Hematopoietic multipotent progenitor cell (in vitro differentiated cells): ENCODE results near the gene OR56B4. TPM values are rescaled to one million over a fixed set of nuclear protein-coding genes. Genes with fewer than 3 reads are reported as not detected.
"Not testable (repeated sequence)": the region's sequence is repeated elsewhere in the genome, so short reads cannot be mapped to it uniquely, and the experiment has no call there.

Source experiments
- DNase-seq, 3 donors: peaks; one replicate each; pipeline ENCODE4 v3.0.0-alpha.2; 2011 to 2015; ENCODE audit warnings: low read depth in 2 of 3, low spot score in 2 of 3
- total RNA-seq: library from RNA; depleted of rRNA; stranded (reverse); fragments of >200 nt; gene quantifications from one replicate; pipeline ENCODE4 v1.2.3, GENCODE V29; 2012

Gene OR56B4
- total RNA-seq = under 0.01 TPM

GRCh38 chr11:6107384-6107783, at the start of gene OR56B4:
OR56B4 (plus strand) TSS chr11:6107684; CDS start chr11:6107779, 95 bp downstream.
- DNase-seq = not testable (repeated sequence)

- DNase-seq = no peak
Measured at GRCh38 chr11:6061475-6061874, 46.0 kb upstream of the OR56B4 start.

DNA sequence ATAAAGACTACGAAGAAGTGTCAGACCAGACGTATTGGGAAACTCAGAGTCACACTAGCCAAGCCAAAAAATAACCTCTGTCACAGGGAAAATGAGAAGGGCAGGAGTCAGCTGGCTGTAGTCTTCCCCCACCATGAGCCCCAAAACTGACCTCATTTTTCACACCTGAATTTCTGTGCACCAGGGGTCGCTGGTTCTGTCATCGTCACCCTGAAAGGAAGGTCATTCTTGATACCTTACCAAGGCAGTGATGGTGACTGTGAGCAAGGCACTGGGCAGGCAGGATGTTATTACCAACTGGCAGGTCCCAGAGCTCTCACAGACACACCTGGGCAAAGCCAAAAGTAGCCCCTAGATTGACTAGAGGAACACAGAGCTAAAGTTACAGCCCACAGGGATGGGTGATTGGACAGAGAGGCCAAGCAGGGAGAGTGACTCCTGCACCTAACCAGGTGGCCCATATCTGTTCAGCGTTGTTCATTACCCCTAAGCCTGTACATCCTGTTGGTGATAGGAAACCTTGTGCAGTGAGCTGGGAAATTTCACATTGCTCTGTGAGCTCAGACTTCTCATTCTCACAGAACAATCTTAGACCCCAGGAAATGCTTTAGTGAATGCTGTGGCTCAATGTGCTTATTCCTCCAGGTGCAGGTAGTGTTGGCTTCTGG, 44.7 kb upstream of the OR56B4 start:
- DNase-seq = no peak

- no peak for DNase-seq
Measured at GRCh38 chr11:6067502-6067901, 40.0 kb upstream of the OR56B4 start.

DNA sequence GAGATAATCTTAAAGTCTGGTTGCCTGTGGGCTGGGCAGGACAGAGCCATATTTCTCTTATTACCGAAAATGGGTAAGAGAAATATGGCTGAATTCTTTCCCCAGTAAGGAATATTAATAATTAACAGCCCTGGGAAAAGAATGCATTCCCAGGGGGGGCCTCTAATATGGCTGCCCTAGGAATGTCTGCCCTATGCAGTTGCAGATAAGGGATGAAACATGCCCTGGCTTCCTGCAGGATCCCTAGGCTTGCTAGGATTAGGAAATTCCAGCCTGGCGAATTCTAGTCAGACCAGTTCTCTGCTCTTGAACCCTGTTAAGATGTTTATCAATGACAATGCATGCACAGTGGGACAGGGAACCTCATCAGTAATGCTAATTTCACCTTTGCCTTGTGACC, 31.0 kb upstream of the OR56B4 start:
- not testable (repeated sequence) for DNase-seq

- DNase-seq = no peak
Measured at GRCh38 chr11:6077723-6078122, 29.8 kb upstream of the OR56B4 start.

DNA sequence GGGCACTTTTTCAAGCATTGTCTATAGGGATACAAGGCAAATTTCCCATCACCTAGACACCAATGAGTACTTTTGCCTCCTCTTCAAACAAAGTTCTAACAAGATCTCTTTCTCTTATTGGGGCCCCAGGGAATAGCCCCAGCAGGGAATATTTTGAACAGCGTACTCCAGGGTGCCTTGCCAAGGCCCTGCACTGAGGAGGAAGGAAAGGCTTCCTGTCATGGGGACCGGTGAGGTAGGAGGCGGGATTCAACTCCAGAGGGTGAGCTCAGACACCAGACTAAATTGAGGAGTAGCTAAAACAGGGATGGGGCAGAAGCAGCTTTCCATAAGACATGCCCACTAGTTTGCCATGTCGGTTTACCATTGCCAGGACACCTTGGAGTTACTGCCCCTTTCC, 28.0 kb upstream of the OR56B4 start:
- DNase-seq = no peak

- no peak for DNase-seq
Measured at GRCh38 chr11:6083129-6083528, 24.4 kb upstream of the OR56B4 start.

GRCh38 chr11:6084587-6084986, 22.9 kb upstream of the OR56B4 start:
- peak in 1 of 3 donors; percentile 22 for DNase-seq

GRCh38 chr11:6094186-6094585, 13.3 kb upstream of the OR56B4 start:
- peak in 1 of 3 donors; percentile 28 for DNase-seq

DNA sequence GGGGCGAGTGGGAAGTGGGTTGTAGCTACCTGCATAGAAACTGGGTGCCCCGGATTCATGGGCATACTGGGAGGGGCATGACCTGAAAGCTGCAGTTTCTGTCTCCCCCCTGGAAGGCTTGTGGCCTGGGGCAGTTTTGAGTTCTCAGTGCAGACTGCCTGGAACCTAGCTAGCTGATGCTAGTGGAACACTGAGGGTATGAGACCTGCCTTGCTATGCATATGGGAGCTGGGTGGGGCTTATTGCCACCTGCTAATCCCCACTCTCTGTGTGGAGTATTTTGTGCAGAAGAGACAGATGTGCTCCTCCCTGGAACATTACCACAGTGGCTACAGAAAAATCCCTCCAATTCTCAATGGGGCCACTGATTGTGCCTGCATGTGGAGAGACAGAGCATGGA, 11.7 kb upstream of the OR56B4 start:
- no peak for DNase-seq

GRCh38 chr11:6096417-6096816, 11.1 kb upstream of the OR56B4 start:
- DNase-seq = no peak

GRCh38 chr11:6099577-6099976, 7.9 kb upstream of the OR56B4 start:
- no peak for DNase-seq

- no peak for DNase-seq
Measured at GRCh38 chr11:6110011-6110410, 2.5 kb downstream of the OR56B4 start.

DNA sequence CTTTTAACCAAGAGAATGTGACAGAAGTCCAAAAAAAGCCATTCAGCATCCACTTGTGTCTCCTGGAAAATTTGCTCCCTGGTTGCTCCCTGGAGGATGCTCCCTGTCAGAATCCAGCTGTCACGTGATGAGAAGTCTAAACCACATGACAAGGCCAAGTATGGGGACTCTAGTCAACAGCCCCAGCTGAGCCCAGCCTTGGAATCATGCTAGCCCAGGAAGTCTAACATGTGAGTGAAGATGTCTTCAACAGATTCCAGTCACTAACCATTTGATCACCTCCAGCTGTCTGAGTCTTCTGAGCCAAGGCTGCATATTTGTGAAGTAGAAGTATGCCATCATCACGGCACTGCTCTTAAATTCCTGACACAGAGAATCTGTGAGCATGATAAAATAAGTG, 4.2 kb downstream of the OR56B4 start:
- no peak for DNase-seq

GRCh38 chr11:6116638-6117037, 9.2 kb downstream of the OR56B4 start:
- no peak for DNase-seq

DNA sequence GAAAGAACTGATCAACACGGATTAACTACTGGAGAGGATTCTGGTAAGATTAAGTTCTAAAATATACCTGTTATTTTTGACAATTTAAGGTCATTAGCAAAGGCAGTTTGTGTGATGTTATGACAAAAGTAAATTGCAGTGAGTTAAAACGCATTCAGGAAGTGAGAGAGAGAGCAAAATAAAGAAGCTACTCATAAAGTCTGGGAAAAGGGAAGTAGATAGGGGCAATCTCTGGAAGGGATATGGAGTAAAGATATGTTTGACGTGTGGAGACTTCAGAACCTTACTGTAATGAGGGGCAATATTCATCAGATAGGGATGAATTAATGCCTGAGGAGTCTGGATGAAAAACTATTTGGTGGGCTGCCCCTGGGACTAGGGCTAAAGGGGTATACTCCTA, 16.8 kb downstream of the OR56B4 start:
- no peak for DNase-seq

DNA sequence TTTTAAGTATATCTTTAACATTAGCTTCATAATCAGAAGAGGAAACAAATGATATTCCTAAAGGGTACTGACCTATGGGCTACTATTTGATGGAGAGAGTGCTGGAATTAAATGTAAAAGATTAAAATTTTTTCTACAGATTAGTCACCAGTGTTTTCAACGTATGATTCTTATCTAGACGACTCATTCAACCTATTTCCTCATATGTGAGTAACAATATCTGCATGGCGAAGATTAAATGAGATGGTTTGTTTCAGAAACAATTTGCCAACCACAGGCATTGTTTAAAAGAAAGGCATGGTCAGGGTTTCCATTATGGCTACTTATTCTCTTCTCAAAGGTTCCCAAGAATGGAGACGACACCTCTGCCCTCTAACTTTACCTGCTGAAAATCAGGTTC, 20.4 kb downstream of the OR56B4 start:
- peak in 1 of 3 donors; percentile 21 for DNase-seq

DNA sequence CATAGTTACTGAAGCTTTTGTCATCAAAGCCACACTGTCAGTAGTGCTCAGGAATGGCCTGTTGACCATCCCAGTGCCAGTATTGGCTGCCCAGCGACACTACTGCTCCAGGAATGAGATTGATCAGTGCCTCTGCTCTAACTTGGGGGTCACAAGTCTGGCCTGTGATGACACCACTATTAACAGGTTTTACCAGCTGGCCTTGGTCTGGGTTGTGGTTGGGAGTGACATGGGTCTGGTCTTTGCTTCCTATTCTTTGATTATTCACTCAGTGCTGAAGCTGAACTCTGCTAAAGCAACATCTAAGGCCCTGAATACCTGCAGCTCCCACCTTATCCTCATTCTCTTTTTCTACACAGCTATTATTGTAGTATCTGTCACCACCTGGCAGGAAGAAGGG, 21.5 kb downstream of the OR56B4 start:
- no peak for DNase-seq

- DNase-seq = no peak
Measured at GRCh38 chr11:6129635-6130034, 22.2 kb downstream of the OR56B4 start.

- DNase-seq = no peak
Measured at GRCh38 chr11:6132431-6132830, 24.9 kb downstream of the OR56B4 start.

- not testable (repeated sequence) for DNase-seq
Measured at GRCh38 chr11:6135936-6136335, 28.5 kb downstream of the OR56B4 start.

DNA sequence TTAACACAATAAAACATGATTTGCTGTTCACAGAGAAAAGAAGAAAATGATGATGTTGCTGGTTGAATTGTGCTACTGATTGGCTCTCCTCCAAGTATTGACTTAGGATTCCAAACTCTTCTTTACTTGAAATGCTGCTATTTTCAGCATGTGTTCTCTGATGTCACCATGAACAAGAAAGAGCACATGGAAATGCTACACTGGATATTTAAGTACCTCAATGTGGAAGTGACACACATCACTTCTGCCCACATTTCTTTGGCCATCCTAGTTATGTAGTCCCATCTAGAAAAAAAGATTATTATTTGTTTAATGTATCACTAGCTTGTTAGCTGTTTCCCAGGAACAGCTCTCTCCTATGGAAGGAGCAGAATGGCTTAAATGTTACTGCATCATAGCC, 35.5 kb downstream of the OR56B4 start:
- no peak for DNase-seq
